ENCODE measurements around the gene TMEM198. TPM values are rescaled to one million over a fixed set of nuclear protein-coding genes. Genes with fewer than 3 reads are reported as not detected.

TMEM198 gene
- total RNA-seq, 6 experiments from 2014 or later, result 2.3 to 2.8 (median 2.7) TPM

DNA sequence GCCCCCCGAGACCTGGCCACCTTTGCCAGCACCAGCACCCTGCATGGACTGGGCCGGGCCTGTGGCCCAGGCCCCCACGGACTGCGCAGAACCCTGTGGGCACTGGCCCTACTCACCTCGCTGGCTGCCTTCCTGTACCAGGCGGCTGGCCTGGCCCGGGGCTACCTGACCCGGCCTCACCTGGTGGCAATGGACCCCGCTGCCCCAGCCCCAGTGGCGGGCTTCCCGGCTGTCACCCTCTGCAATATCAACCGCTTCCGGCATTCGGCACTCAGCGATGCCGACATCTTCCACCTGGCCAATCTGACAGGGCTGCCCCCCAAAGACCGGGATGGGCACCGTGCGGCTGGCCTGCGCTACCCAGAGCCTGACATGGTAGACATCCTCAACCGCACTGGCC is 29.0 kb upstream of the TMEM198 start:
- no peaks in the 10 kb centered on the region for H3K36me3 Mint-ChIP-seq (ENCODE audit: low read depth)
- DNase-seq, result no peak
- H3K9me3 Mint-ChIP-seq, result no peaks in the 10 kb centered on the region
- H3K27ac Mint-ChIP-seq, result no peak overlapping the region
- H3K27me3 Mint-ChIP-seq (ENCODE audit: insufficient read depth), result peaks cover 39% of the 10 kb centered on the region
- TF ChIP-seq, protein P1, sequence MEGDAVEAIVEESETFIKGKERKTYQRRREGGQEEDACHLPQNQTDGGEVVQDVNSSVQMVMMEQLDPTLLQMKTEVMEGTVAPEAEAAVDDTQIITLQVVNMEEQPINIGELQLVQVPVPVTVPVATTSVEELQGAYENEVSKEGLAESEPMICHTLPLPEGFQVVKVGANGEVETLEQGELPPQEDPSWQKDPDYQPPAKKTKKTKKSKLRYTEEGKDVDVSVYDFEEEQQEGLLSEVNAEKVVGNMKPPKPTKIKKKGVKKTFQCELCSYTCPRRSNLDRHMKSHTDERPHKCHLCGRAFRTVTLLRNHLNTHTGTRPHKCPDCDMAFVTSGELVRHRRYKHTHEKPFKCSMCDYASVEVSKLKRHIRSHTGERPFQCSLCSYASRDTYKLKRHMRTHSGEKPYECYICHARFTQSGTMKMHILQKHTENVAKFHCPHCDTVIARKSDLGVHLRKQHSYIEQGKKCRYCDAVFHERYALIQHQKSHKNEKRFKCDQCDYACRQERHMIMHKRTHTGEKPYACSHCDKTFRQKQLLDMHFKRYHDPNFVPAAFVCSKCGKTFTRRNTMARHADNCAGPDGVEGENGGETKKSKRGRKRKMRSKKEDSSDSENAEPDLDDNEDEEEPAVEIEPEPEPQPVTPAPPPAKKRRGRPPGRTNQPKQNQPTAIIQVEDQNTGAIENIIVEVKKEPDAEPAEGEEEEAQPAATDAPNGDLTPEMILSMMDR (IDR thresholded peaks at IDR 0.05), result no peak
- H3K4me3 Mint-ChIP-seq, result no peak overlapping the region
- peaks cover 28% of the 10 kb centered on the region for H3K4me1 Mint-ChIP-seq (ENCODE audit: low read depth)

DNA sequence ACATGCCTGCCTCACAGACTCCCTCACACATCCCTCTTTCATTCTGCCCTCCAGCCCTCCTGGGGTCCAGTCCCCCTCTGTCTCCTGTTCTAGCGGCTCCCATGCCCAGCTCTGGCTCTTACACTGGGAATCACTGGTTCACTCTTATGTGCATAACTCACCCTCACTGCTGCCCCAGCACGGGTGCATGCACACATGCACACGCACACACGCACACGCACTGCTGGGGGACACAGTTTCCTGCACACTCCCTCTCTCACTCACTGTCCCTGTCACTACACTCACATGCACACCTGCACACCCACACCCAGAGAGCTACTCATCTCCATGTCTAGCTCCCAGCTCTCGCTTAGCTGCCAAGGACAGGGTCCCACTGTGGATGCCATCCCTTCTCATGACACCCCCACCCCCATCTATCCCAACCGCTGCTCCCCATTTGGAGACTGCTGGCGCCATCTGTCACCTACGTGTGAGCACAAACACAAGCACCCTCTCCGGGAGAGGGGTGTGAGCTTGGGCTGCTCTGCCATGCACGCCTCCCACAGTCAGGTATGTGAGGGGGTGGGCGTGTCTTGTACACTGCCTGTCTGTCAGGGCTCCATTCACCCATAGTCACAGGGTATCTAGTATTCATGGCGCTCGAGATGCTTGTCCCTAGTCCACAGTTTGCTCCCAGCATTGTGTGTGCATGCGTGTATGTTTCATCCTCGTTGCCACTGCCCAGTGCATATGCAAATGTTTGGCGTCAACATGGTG is 27.8 kb upstream of the TMEM198 start:
- no peak for DNase-seq
- TF ChIP-seq, protein P1 (IDR thresholded peaks at IDR 0.05), result no peak
- H3K4me3 Mint-ChIP-seq, result no peak overlapping the region
- H3K27me3 Mint-ChIP-seq (ENCODE audit: insufficient read depth), result peaks cover 35% of the 10 kb centered on the region
- H3K9me3 Mint-ChIP-seq, result no peaks in the 10 kb centered on the region
- H3K4me1 Mint-ChIP-seq (ENCODE audit: low read depth), result peaks cover 33% of the 10 kb centered on the region
- no peak overlapping the region for H3K27ac Mint-ChIP-seq
- H3K36me3 Mint-ChIP-seq (ENCODE audit: low read depth), result no peaks in the 10 kb centered on the region

DNA sequence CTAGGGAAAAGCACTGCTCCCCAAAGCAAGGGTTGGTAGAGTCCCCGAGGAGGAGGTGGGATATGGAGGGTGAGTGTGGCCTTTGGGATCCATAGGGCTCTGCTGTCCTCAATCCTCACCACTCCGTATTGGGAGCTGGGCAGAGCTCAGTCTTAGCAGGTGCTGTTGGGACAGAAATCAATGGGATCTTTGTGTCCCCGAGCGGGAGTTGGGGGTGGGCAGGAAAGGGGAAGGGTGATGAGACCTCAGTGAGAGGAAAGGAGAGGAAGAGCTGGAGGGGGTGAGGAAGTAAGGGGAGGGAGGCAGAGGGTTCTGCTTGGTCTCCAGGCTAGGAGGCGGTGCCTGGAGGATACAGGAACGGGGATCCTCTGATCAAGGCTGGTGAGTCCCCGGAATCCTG is 26.9 kb upstream of the TMEM198 start:
- Mint-ChIP-seq H3K4me3 (no peak overlapping the region), H3K9me3 (no peaks in the 10 kb centered on the region), H3K4me1 (ENCODE audit: low read depth) (peaks cover 41% of the 10 kb centered on the region), H3K36me3 (ENCODE audit: low read depth) (no peaks in the 10 kb centered on the region), H3K27me3 (ENCODE audit: insufficient read depth) (peaks cover 33% of the 10 kb centered on the region), H3K27ac (no peak overlapping the region)
- no peak for DNase-seq
- TF ChIP-seq, protein P1 (IDR thresholded peaks at IDR 0.05), result no peak

DNA sequence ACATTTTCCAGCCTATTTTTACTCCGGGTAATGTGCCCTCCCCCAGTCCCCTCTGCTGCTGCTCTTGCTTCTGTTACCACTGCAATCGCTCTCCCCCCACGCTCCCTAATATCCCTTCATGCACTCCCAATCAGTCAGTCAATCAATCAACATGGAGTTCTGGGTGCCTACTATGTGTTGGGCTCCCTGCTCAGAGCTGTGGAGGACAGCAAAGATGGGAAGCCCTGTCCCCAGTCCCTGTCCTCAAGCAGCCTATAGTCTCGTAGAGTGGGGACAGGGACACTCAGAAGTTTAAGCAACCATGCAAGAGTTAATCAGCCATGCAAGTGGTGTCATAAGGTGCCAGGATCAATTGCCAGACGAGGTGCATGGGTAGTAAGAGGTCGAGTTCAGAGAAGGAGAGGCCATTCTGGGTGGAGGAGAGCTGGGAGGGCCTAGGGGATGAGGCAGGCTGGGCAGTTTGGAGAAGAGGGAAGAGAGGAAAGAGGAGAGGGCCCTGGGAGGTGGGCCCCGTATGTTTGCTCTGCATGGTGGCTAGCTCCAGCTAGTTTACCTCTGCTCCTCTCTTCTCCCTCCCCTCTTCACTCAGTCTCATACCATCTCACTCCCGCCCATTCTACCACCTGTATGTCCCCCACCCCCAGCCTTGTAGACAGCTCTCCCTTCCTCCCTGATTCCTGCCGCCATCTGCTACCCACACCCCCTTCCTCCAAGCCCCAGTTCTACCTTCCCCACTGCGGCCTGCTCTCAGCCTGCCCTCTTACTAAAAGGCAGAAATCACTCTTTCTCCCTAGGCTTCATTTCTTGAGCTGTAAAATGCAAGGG is 25.7 kb upstream of the TMEM198 start:
- TF ChIP-seq, protein P1 (IDR thresholded peaks at IDR 0.05), result no peak
- Mint-ChIP-seq H3K27me3 (ENCODE audit: insufficient read depth) (peaks cover 24% of the 10 kb centered on the region), H3K9me3 (no peaks in the 10 kb centered on the region), H3K4me1 (ENCODE audit: low read depth) (peaks cover 45% of the 10 kb centered on the region), H3K4me3 (no peak overlapping the region), H3K36me3 (ENCODE audit: low read depth) (no peaks in the 10 kb centered on the region), H3K27ac (no peak overlapping the region)
- no peak for DNase-seq

DNA sequence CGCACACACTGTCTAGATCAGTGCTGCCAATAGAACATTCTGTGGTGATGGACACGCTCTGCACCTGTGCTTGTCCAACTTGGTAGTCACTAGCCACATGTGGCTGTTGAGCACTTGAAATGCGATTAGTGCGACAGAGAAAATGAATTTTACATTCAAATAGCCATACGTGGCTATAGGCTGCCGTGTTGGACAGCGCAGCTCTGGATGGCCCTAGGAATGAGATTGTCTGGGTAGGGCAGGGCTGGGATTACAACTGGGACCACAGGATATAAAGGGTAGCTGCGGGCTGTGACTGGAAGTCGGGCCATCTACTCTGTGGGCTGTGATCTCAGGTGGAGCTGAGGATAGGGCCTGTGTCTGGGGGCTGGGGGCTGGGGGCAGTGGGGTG is 24.3 kb upstream of the TMEM198 start:
- Mint-ChIP-seq H3K4me3 (no peak overlapping the region), H3K9me3 (no peaks in the 10 kb centered on the region), H3K27me3 (ENCODE audit: insufficient read depth) (peaks cover 13% of the 10 kb centered on the region; the same call in 1 of the 2 replicates), H3K36me3 (ENCODE audit: low read depth) (no peaks in the 10 kb centered on the region), H3K27ac (no peak overlapping the region), H3K4me1 (ENCODE audit: low read depth) (peaks cover 37% of the 10 kb centered on the region)
- TF ChIP-seq, protein P1 (IDR thresholded peaks at IDR 0.05), result no peak
- no peak for DNase-seq

Measured in HFFc6 (cell line).